ENCODE measurements around the gene THRA.

THRA gene

DNA sequence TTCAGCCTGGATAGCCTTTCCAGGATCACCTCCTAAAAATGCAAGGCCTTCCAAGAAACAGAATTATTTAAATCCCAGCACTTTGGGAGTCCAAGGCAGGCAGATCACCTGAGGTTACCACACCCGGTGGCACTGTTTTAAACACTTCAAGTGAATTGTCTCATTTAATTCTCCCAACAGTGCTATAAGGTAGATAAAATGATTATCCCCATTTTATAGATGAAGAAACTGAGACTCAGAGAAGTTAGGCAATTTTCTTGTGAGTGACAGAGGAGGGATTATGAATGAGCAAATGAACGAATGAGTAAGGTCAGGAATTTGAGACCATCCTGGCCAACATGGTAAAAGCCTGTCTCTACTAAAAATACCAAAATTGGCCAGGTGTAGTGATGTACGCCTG is 16.8 kb downstream of the THRA start:
- no peak for DNase-seq (ENCODE audit: low spot score)

DNA sequence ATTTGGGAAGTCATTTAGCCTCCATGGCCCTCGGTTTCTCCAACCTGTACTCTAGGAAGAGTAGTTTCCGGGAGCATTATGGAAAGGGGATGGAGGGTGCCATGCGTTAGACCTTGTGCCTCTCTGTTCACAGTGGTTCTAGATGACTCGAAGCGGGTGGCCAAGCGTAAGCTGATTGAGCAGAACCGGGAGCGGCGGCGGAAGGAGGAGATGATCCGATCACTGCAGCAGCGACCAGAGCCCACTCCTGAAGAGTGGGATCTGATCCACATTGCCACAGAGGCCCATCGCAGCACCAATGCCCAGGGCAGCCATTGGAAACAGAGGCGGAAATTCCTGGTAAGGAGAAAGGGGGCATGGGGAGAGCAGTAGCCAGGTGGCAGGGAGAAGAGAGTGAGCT is 21.7 kb downstream of the THRA start:
- DNase-seq (ENCODE audit: low spot score) = no peak

DNA sequence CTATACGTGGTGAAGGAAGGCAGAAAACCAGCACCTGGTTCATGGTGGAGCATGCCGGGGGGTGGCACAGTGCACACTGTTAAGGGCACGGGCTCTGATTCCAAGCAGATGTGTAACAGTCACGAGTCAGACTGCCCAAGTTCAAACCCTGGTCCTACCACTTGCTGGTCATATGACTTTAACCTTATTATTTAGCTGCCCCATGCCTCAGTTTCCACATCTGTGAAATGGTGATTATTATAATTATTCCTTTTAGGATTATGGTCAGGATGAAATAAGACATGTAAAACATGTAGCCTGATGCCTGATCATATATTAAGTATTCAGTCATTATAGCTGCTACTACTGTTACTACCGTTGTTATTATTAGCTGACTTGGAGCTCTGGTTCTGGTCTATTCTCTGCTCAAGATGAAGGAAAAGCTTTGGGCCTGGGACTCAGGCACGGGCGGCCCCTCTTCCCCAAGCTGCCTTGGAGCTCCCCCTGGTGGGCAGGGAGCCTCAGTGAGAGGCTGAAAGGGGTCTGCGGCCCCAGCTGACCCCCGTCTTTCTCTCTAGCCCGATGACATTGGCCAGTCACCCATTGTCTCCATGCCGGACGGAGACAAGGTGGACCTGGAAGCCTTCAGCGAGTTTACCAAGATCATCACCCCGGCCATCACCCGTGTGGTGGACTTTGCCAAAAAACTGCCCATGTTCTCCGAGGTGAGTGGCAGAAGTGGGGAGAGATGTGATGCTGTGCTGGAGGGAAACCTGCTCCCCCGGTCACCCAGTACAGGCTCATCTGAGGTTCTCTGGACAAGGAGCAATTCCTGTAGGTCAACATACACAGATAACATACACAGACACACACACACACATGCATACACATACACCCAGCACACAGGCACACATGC is 23.6 kb downstream of the THRA start:
- DNase-seq (ENCODE audit: low spot score) = no peak

- no peak for DNase-seq (ENCODE audit: low spot score)
These were observed 24.5 kb downstream of the THRA start for GRCh38 chr17:40087049-40087794.

GRCh38 chr17:40087903-40088718 is 25.3 kb downstream of the THRA start:
- DNase-seq (ENCODE audit: low spot score) = no peak

GRCh38 chr17:40089077-40089895 is 26.5 kb downstream of the THRA start:
- no peak for DNase-seq (ENCODE audit: low spot score)

GRCh38 chr17:40090237-40091119 is 27.7 kb downstream of the THRA start:
- DNase-seq (ENCODE audit: low spot score) = no peak

GRCh38 chr17:40091691-40092397 is 29.1 kb downstream of the THRA start:
- no peak for DNase-seq (ENCODE audit: low spot score)

GRCh38 chr17:40092581-40092980 is 29.8 kb downstream of the THRA start:
- no peak for DNase-seq (ENCODE audit: low spot score)

- no peak for DNase-seq (ENCODE audit: low spot score)
These were observed 30.3 kb downstream of the THRA start for GRCh38 chr17:40093005-40093579.

GRCh38 chr17:40093580-40094201 is 30.9 kb downstream of the THRA start:
- no peak for DNase-seq (ENCODE audit: low spot score)

- DNase-seq (ENCODE audit: low spot score) = no peak
These were observed 32.1 kb downstream of the THRA start for GRCh38 chr17:40094874-40095273.

- DNase-seq (ENCODE audit: low spot score) = no peak
These were observed 32.7 kb downstream of the THRA start for GRCh38 chr17:40095351-40095943.

- no peak for DNase-seq (ENCODE audit: low spot score)
These were observed 33.4 kb downstream of the THRA start for GRCh38 chr17:40095944-40096791.

- no peak for DNase-seq (ENCODE audit: low spot score)
These were observed 34.3 kb downstream of the THRA start for GRCh38 chr17:40097087-40097486.

DNA sequence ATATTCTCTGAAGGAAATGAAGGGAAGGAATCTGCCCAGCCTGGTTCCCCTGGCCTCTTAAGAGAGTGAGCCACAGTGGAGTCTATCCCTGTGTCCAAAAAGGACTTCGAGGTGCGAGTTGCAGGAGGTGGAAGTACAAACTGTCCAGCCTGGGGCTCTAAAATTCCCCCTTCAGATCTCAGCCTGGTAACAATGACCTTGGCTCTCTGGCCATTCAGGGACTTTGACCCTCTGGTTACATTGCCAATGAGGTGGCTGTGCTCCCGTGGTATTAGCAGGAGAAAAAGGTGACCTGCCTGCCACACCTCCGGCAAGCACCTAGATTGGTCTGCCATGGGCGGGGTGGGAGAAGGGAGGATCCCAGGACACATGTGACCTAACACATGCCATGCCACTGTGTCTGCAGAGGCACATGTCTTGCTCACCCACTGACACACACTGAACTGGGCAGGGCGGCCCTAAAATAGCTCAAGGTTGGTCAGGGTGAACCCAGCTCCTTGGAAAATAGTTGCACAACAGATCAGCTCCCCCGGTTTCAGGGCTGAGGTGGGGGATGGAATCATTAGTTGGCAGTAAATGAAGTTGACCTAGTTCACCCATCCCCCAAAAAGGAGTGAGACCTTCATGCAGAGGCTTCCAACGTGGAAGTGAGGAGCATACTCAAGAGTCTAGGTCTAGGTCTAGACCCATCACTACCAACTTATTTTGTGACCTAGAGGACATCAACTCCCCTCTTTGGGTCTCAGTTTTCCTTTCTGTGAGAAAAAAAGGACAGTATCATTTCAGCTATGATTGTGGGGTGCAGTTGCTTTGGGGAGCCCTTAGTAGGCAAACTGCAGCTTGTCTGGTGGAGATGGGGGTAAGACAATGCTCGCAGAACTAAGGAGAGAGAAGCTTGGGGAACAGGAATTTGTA is 35.4 kb downstream of the THRA start:
- no peak for DNase-seq (ENCODE audit: low spot score)
